ENCODE measurements around the gene BICRA.

The BICRA gene

DNA sequence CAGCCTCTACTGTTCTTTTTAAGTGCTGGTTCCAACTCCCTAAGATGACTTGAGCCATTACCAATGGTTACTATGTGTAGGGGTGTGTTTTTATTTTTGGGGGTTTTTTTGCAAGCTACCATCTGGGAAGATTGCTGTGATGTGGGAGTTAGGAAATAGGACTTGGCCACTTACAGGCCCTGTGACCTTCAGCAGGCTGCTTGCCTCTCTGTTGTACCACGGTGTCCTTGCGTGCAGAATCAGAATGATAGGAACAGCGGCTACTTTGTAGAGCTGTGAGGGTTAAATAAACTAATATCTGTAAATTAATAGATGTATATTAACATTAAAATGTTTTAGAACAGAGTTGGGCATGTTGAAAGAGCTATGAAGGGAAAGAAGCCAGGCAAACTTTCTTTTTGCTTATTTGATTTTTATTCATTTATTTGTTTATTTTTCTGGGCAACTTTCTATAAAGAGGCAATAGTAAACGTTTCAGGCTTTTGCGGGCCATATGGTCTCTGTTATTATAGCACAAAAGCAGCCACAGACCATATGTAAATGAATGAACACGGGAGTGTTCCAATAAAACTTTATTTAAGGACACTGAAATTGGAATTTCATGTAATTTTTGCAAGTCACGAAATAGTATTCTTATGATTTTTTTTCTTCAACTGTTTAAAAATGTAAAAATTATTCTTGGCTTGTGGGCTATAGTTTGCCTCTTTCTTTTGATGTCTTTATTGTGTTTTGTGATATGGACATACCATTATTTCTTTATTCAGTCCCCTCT lies 77.9 kb downstream of the BICRA start:
- no peak for ATAC-seq
- no peak for TF ChIP-seq ZNF70 (CRISPR knock-in tag; IDR thresholded peaks at IDR 0.05)
- TF ChIP-seq BACH2 (CRISPR knock-in tag; IDR thresholded peaks at IDR 0.05; ENCODE audit: borderline replicate concordance) = no peak
- TF ChIP-seq ESRRG (CRISPR knock-in tag; IDR thresholded peaks at IDR 0.05) = no peak
- TF ChIP-seq PPARA (CRISPR knock-in tag; IDR thresholded peaks at IDR 0.05; ENCODE audit: borderline replicate concordance) = no peak
- TF ChIP-seq, protein P1, sequence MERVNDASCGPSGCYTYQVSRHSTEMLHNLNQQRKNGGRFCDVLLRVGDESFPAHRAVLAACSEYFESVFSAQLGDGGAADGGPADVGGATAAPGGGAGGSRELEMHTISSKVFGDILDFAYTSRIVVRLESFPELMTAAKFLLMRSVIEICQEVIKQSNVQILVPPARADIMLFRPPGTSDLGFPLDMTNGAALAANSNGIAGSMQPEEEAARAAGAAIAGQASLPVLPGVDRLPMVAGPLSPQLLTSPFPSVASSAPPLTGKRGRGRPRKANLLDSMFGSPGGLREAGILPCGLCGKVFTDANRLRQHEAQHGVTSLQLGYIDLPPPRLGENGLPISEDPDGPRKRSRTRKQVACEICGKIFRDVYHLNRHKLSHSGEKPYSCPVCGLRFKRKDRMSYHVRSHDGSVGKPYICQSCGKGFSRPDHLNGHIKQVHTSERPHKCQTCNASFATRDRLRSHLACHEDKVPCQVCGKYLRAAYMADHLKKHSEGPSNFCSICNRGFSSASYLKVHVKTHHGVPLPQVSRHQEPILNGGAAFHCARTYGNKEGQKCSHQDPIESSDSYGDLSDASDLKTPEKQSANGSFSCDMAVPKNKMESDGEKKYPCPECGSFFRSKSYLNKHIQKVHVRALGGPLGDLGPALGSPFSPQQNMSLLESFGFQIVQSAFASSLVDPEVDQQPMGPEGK (CRISPR knock-in tag; IDR thresholded peaks at IDR 0.05; ENCODE audit: borderline replicate concordance) = no peak
- TF ChIP-seq ZNF8 (CRISPR knock-in tag; IDR thresholded peaks at IDR 0.05) = no peak
- no peak for TF ChIP-seq SNAI2 (CRISPR knock-in tag; IDR thresholded peaks at IDR 0.05)
- no peak for TF ChIP-seq OSR1 (CRISPR knock-in tag; IDR thresholded peaks at IDR 0.05)
- TF ChIP-seq, protein P2, sequence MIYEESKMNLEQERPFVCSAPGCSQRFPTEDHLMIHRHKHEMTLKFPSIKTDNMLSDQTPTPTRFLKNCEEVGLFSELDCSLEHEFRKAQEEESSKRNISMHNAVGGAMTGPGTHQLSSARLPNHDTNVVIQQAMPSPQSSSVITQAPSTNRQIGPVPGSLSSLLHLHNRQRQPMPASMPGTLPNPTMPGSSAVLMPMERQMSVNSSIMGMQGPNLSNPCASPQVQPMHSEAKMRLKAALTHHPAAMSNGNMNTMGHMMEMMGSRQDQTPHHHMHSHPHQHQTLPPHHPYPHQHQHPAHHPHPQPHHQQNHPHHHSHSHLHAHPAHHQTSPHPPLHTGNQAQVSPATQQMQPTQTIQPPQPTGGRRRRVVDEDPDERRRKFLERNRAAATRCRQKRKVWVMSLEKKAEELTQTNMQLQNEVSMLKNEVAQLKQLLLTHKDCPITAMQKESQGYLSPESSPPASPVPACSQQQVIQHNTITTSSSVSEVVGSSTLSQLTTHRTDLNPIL (CRISPR knock-in tag; IDR thresholded peaks at IDR 0.05; ENCODE audit: low read depth) = no peak
- TF ChIP-seq, protein P3, sequence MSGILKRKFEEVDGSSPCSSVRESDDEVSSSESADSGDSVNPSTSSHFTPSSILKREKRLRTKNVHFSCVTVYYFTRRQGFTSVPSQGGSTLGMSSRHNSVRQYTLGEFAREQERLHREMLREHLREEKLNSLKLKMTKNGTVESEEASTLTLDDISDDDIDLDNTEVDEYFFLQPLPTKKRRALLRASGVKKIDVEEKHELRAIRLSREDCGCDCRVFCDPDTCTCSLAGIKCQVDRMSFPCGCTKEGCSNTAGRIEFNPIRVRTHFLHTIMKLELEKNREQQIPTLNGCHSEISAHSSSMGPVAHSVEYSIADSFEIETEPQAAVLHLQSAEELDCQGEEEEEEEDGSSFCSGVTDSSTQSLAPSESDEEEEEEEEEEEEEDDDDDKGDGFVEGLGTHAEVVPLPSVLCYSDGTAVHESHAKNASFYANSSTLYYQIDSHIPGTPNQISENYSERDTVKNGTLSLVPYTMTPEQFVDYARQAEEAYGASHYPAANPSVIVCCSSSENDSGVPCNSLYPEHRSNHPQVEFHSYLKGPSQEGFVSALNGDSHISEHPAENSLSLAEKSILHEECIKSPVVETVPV (CRISPR knock-in tag; IDR thresholded peaks at IDR 0.05) = no peak
- TF ChIP-seq ZFP3 (CRISPR knock-in tag; IDR thresholded peaks at IDR 0.05) = no peak
- no peak for TF ChIP-seq TOX (CRISPR knock-in tag; IDR thresholded peaks at IDR 0.05; ENCODE audit: borderline replicate concordance)
- no peak for TF ChIP-seq CSDC2 (CRISPR knock-in tag; IDR thresholded peaks at IDR 0.05)
- TF ChIP-seq GLIS3 (CRISPR knock-in tag; IDR thresholded peaks at IDR 0.05) = no peak
- TF ChIP-seq ISL1 (CRISPR knock-in tag; IDR thresholded peaks at IDR 0.05) = no peak
- TF ChIP-seq, protein P4, sequence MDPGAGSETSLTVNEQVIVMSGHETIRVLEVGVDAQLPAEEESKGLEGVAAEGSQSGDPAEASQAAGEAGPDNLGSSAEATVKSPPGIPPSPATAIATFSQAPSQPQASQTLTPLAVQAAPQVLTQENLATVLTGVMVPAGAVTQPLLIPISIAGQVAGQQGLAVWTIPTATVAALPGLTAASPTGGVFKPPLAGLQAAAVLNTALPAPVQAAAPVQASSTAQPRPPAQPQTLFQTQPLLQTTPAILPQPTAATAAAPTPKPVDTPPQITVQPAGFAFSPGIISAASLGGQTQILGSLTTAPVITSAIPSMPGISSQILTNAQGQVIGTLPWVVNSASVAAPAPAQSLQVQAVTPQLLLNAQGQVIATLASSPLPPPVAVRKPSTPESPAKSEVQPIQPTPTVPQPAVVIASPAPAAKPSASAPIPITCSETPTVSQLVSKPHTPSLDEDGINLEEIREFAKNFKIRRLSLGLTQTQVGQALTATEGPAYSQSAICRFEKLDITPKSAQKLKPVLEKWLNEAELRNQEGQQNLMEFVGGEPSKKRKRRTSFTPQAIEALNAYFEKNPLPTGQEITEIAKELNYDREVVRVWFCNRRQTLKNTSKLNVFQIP (CRISPR knock-in tag; IDR thresholded peaks at IDR 0.05; ENCODE audit: borderline replicate concordance, low read depth) = no peak
- no peak for TF ChIP-seq TCF4 (CRISPR knock-in tag; IDR thresholded peaks at IDR 0.05; ENCODE audit: borderline replicate concordance)
- TF ChIP-seq ZFP30 (CRISPR knock-in tag; IDR thresholded peaks at IDR 0.05) = no peak
- TF ChIP-seq, protein P5, sequence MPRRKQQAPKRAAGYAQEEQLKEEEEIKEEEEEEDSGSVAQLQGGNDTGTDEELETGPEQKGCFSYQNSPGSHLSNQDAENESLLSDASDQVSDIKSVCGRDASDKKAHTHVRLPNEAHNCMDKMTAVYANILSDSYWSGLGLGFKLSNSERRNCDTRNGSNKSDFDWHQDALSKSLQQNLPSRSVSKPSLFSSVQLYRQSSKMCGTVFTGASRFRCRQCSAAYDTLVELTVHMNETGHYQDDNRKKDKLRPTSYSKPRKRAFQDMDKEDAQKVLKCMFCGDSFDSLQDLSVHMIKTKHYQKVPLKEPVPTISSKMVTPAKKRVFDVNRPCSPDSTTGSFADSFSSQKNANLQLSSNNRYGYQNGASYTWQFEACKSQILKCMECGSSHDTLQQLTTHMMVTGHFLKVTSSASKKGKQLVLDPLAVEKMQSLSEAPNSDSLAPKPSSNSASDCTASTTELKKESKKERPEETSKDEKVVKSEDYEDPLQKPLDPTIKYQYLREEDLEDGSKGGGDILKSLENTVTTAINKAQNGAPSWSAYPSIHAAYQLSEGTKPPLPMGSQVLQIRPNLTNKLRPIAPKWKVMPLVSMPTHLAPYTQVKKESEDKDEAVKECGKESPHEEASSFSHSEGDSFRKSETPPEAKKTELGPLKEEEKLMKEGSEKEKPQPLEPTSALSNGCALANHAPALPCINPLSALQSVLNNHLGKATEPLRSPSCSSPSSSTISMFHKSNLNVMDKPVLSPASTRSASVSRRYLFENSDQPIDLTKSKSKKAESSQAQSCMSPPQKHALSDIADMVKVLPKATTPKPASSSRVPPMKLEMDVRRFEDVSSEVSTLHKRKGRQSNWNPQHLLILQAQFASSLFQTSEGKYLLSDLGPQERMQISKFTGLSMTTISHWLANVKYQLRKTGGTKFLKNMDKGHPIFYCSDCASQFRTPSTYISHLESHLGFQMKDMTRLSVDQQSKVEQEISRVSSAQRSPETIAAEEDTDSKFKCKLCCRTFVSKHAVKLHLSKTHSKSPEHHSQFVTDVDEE (CRISPR knock-in tag; IDR thresholded peaks at IDR 0.05) = no peak

DNA sequence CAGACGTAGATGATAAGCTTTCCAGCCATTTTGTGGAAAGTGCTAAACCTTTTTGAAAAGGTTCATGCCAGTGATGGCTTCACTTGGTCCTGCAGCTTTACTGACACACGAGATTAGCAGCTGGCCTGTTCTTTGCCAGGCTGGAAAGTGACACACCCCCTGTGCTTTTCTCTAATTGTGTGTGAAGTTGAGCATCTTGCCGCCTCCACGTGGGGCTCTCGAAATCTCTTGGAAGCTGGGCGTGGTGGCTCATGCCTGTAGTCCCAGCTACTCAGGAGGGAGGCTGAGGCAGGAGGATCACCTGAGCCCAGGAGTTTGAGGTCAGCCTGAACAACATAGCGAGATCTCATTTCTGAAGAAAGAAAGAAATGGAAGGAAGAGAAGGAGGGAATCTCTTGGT lies 79.0 kb downstream of the BICRA start:
- no peak for ATAC-seq
- TF ChIP-seq, protein P3 (CRISPR knock-in tag; IDR thresholded peaks at IDR 0.05) = no peak
- no peak for TF ChIP-seq PPARA (CRISPR knock-in tag; IDR thresholded peaks at IDR 0.05; ENCODE audit: borderline replicate concordance)
- TF ChIP-seq CSDC2 (CRISPR knock-in tag; IDR thresholded peaks at IDR 0.05) = no peak
- no peak for TF ChIP-seq ZFP3 (CRISPR knock-in tag; IDR thresholded peaks at IDR 0.05)
- TF ChIP-seq SNAI2 (CRISPR knock-in tag; IDR thresholded peaks at IDR 0.05) = no peak
- TF ChIP-seq, protein P5 (CRISPR knock-in tag; IDR thresholded peaks at IDR 0.05) = no peak
- no peak for TF ChIP-seq ZC3H10 (CRISPR knock-in tag; IDR thresholded peaks at IDR 0.05)
- TF ChIP-seq ARNTL (CRISPR knock-in tag; IDR thresholded peaks at IDR 0.05; ENCODE audit: borderline replicate concordance, low read depth) = no peak
- TF ChIP-seq, protein P4 (CRISPR knock-in tag; IDR thresholded peaks at IDR 0.05; ENCODE audit: borderline replicate concordance, low read depth) = no peak
- TF ChIP-seq ZFP30 (CRISPR knock-in tag; IDR thresholded peaks at IDR 0.05) = no peak
- TF ChIP-seq BACH2 (CRISPR knock-in tag; IDR thresholded peaks at IDR 0.05; ENCODE audit: borderline replicate concordance) = no peak
- TF ChIP-seq GLIS3 (CRISPR knock-in tag; IDR thresholded peaks at IDR 0.05) = no peak
- TF ChIP-seq OSR1 (CRISPR knock-in tag; IDR thresholded peaks at IDR 0.05) = no peak
- no peak for TF ChIP-seq ESRRG (CRISPR knock-in tag; IDR thresholded peaks at IDR 0.05)
- TF ChIP-seq ZNF70 (CRISPR knock-in tag; IDR thresholded peaks at IDR 0.05) = no peak

Data from SK-N-SH treated with all-trans-retinoic acid at 6 μM for 48 hours (cell line).